NB4 (cell line): ENCODE measurements around the gene DDX51.

Experiments used
- MYC ChIP-seq: IDR thresholded peaks from 2 replicates; pipeline ENCODE4 v1.6.1; 2011; ENCODE audit warnings: low read depth, low read length
- POLR2A ChIP-seq: IDR thresholded peaks from 2 replicates; pipeline ENCODE4 v1.6.1; 2011; ENCODE audit warnings: mild to moderate bottlenecking; ENCODE audit not compliant: insufficient read length; ENCODE audit errors: extremely low read depth
- TF ChIP-seq, protein P1 (sequence below): IDR thresholded peaks from one replicate; pipeline ENCODE4 v1.5.1; 2012; ENCODE audit warnings: low read depth, low read length
- TF ChIP-seq, protein P2 (sequence below): IDR thresholded peaks from 2 replicates; pipeline ENCODE4 v1.6.1; 2011; ENCODE audit warnings: low read depth, low read length

DNA sequence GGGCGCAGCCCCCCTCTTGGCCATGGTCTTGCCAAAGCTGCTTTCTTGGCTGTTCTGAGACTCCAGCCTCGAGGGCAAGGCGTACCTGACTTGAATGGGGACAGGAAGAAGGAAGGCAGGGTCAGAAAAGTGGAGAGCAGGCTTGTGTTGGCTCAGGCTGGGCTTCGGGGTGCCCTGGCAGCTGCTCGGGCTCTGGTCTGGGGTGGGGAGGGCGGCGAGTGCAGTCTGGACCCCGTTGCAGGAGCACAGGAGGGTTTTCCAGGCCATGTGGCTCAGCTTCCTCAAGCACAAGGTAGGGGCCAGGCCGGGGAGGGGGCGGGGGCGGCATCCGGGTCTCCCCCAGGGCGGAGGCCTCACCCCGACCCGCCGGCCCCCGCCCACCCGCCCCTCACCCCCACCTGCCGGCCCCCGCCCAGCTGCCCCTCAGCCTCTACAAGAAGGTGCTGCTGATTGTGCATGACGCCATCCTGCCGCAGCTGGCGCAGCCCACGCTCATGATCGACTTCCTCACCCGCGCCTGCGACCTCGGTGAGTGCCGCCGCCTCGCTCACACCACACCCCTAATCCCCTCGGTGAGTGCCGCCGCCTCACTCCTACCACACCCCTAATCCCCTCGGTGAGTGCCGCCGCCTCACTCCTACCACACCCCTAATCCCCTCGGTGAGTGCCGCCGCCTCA lies 4.4 kb upstream of the DDX51 start:
- TF ChIP-seq, protein P1, sequence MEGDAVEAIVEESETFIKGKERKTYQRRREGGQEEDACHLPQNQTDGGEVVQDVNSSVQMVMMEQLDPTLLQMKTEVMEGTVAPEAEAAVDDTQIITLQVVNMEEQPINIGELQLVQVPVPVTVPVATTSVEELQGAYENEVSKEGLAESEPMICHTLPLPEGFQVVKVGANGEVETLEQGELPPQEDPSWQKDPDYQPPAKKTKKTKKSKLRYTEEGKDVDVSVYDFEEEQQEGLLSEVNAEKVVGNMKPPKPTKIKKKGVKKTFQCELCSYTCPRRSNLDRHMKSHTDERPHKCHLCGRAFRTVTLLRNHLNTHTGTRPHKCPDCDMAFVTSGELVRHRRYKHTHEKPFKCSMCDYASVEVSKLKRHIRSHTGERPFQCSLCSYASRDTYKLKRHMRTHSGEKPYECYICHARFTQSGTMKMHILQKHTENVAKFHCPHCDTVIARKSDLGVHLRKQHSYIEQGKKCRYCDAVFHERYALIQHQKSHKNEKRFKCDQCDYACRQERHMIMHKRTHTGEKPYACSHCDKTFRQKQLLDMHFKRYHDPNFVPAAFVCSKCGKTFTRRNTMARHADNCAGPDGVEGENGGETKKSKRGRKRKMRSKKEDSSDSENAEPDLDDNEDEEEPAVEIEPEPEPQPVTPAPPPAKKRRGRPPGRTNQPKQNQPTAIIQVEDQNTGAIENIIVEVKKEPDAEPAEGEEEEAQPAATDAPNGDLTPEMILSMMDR, result no peak
- TF ChIP-seq POLR2A, result no peak
- TF ChIP-seq, protein P2, sequence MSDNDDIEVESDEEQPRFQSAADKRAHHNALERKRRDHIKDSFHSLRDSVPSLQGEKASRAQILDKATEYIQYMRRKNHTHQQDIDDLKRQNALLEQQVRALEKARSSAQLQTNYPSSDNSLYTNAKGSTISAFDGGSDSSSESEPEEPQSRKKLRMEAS, result no peak
- TF ChIP-seq MYC, result no peak
